WERI-Rb-1 (cell line): ENCODE results near the gene TRPM6.

Source experiments
- DNase-seq: peaks from one replicate; pipeline ENCODE4 v3.0.0-alpha.2; 2020
- H3K27ac ChIP-seq: fragments of 250-450 bp; sonication (Bioruptor Pico); 2 replicates; pipeline ENCODE4 v1.5.1; 2020; ENCODE audit warnings: mild to moderate bottlenecking, moderate library complexity
- H3K27me3 ChIP-seq: fragments of 250-450 bp; sonication (Bioruptor Pico); 2 replicates; pipeline ENCODE4 v1.5.1; 2021; ENCODE audit warnings: mild to moderate bottlenecking, low read depth, moderate library complexity; ENCODE audit not compliant: insufficient read depth, severe bottlenecking
- H3K36me3 ChIP-seq: fragments of 250-450 bp; sonication (Bioruptor Pico); 2 replicates; pipeline ENCODE4 v1.5.1; 2020; ENCODE audit warnings: mild to moderate bottlenecking, moderate library complexity
- H3K4me3 ChIP-seq: 2 replicates; pipeline ENCODE4 v1.5.1; 2011; ENCODE audit warnings: low read depth, mild to moderate bottlenecking, control low read depth, low read length
- H3K9me3 ChIP-seq: fragments of 250-450 bp; sonication (Bioruptor Pico); 2 replicates; pipeline ENCODE4 v1.5.1; 2021; ENCODE audit warnings: mild to moderate bottlenecking, moderate library complexity; ENCODE audit not compliant: severe bottlenecking
- CTCF ChIP-seq: IDR thresholded peaks from 2 replicates; pipeline ENCODE4 v1.5.1; 2011; ENCODE audit warnings: low read depth, mild to moderate bottlenecking, control low read depth, inconsistent platforms, low read length

TRPM6 gene

GRCh38 chr9:74771262-74771585 is 116.5 kb downstream of the TRPM6 start:
- H3K4me3 ChIP-seq, result no peak overlapping the region
- no peaks in the 10 kb centered on the region for H3K27me3 ChIP-seq
- no peak for DNase-seq
- H3K27ac ChIP-seq, result no peak overlapping the region
- TF ChIP-seq CTCF, result no peak
- H3K36me3 ChIP-seq, result no peaks in the 10 kb centered on the region
- H3K9me3 ChIP-seq, result no peaks in the 10 kb centered on the region

GRCh38 chr9:74770508-74771261 is 117.0 kb downstream of the TRPM6 start:
- Histone ChIP-seq H3K27ac (no peak overlapping the region), H3K36me3 (no peaks in the 10 kb centered on the region), H3K4me3 (no peak overlapping the region), H3K27me3 (no peaks in the 10 kb centered on the region), H3K9me3 (no peaks in the 10 kb centered on the region)
- 0 out of 2 replicates have a peak, but pooled peaks have one; percentile 24 for TF ChIP-seq CTCF
- peak; percentile 11 for DNase-seq

GRCh38 chr9:74765481-74765971 is 122.2 kb downstream of the TRPM6 start:
- DNase-seq, result no peak
- no peak for TF ChIP-seq CTCF
- Histone ChIP-seq H3K27me3 (no peaks in the 10 kb centered on the region), H3K27ac (no peak overlapping the region), H3K4me3 (no peak overlapping the region), H3K36me3 (no peaks in the 10 kb centered on the region), H3K9me3 (no peaks in the 10 kb centered on the region)

- Histone ChIP-seq H3K27ac (no peak overlapping the region), H3K4me3 (no peak overlapping the region), H3K36me3 (no peaks in the 10 kb centered on the region), H3K9me3 (no peaks in the 10 kb centered on the region), H3K27me3 (no peaks in the 10 kb centered on the region)
- no peak for DNase-seq
- no peak for TF ChIP-seq CTCF
These were observed 124.8 kb downstream of the TRPM6 start for GRCh38 chr9:74762950-74763349.

- no peak overlapping the region for H3K27ac ChIP-seq
- no peak overlapping the region for H3K4me3 ChIP-seq
- no peaks in the 10 kb centered on the region for H3K27me3 ChIP-seq
- no peaks in the 10 kb centered on the region for H3K36me3 ChIP-seq
- no peaks in the 10 kb centered on the region for H3K9me3 ChIP-seq
- no peak for DNase-seq
- no peak for TF ChIP-seq CTCF
These were observed 127.6 kb downstream of the TRPM6 start for GRCh38 chr9:74760031-74760700.
